Common myeloid progenitor, CD34-positive (primary cell): Measurements from ENCODE around the gene IFI35.
A peak's percentile ranks its signal among the peaks of the same experiment; 100 is the strongest.

Experiments used
- CTCF ChIA-PET: fragments of 350-600 bp; sonication (Branson Sonifier 250); formaldehyde crosslinking; loops from one replicate; lab custom pipeline; 2021; ENCODE audit warnings: antibody characterized with exemption; lab: Charles Lee
- POLR2A ChIA-PET: fragments of 350-600 bp; sonication (Branson Sonifier 250); formaldehyde crosslinking; loops from one replicate; lab custom pipeline; 2021; ENCODE audit warnings: antibody characterized with exemption; lab: Charles Lee
- DNase-seq, 3 donors: peaks; one replicate each; pipeline versions ENCODE4 v3.0.0 to v3.0.0-alpha.2; 2013
- H3K27ac ChIP-seq, 2 experiments: 1 replicate in 1 of 2; 2 replicates in 1 of 2; pipeline ENCODE4 v1.7.0; 2013; ENCODE audit warnings: inconsistent platforms in 2 of 2, low read length in 2 of 2, mild to moderate bottlenecking in 2 of 2, low read depth in 1 of 2, moderate library complexity in 1 of 2; ENCODE audit not compliant: severe bottlenecking in 2 of 2, insufficient read depth in 1 of 2, poor library complexity in 1 of 2
- H3K27me3 ChIP-seq, 5 experiments: replicated peaks in 2 of 5; 1 replicate in 3 of 5; 2 replicates in 2 of 5; pipeline versions ENCODE4 v1.6.1 to v1.7.0; 2013; ENCODE audit warnings: low read length in 4 of 5, mild to moderate bottlenecking in 2 of 5, moderate library complexity in 2 of 5, inconsistent platforms in 1 of 5; ENCODE audit not compliant: insufficient read depth in 5 of 5, control insufficient read depth in 4 of 5
- H3K36me3 ChIP-seq, 4 experiments: 1 replicate in 2 of 4; 2 replicates in 2 of 4; pipeline versions ENCODE4 v1.6.1 to v1.7.0; 2013; ENCODE audit warnings: low read length in 3 of 4, control low read depth in 1 of 4, mild to moderate bottlenecking in 1 of 4; ENCODE audit not compliant: control insufficient read depth in 4 of 4, insufficient read depth in 4 of 4
- H3K4me1 ChIP-seq, 4 experiments: 1 replicate in 3 of 4; 2 replicates in 1 of 4; pipeline versions ENCODE4 v1.6.1 to v1.7.1; 2013; ENCODE audit warnings: low read length in 3 of 4, mild to moderate bottlenecking in 3 of 4, control low read depth in 1 of 4, inconsistent platforms in 1 of 4, moderate library complexity in 1 of 4; ENCODE audit not compliant: control insufficient read depth in 4 of 4, insufficient read depth in 4 of 4; ENCODE audit errors: control extremely low read depth in 1 of 4
- H3K4me3 ChIP-seq, 7 experiments: 1 replicate in 4 of 7; 2 replicates in 3 of 7; pipeline versions ENCODE4 v1.5.1 to v1.7.0; 2013; ENCODE audit warnings: mild to moderate bottlenecking in 7 of 7, low read length in 6 of 7, moderate library complexity in 6 of 7, inconsistent platforms in 2 of 7, low read depth in 2 of 7, control low read depth in 1 of 7; ENCODE audit not compliant: insufficient read depth in 4 of 7, control insufficient read depth in 1 of 7; ENCODE audit errors: extremely low read depth in 1 of 7
- H3K9me3 ChIP-seq, 5 experiments: 1 replicate in 4 of 5; 2 replicates in 1 of 5; pipeline versions ENCODE4 v1.6.1 to v1.7.1; 2013; ENCODE audit warnings: low read length in 4 of 5, mild to moderate bottlenecking in 2 of 5, inconsistent platforms in 1 of 5, low read depth in 1 of 5, moderate library complexity in 1 of 5; ENCODE audit not compliant: control insufficient read depth in 4 of 5, insufficient read depth in 2 of 5; ENCODE audit errors: control extremely low read depth in 1 of 5
- WGBS: methylation state at CpG from one replicate; pipeline ENCODE4 v1.1.5; 2013; ENCODE audit not compliant: insufficient coverage; 5-methylcytosine and 5-hydroxymethylcytosine counted together

Gene IFI35

DNA sequence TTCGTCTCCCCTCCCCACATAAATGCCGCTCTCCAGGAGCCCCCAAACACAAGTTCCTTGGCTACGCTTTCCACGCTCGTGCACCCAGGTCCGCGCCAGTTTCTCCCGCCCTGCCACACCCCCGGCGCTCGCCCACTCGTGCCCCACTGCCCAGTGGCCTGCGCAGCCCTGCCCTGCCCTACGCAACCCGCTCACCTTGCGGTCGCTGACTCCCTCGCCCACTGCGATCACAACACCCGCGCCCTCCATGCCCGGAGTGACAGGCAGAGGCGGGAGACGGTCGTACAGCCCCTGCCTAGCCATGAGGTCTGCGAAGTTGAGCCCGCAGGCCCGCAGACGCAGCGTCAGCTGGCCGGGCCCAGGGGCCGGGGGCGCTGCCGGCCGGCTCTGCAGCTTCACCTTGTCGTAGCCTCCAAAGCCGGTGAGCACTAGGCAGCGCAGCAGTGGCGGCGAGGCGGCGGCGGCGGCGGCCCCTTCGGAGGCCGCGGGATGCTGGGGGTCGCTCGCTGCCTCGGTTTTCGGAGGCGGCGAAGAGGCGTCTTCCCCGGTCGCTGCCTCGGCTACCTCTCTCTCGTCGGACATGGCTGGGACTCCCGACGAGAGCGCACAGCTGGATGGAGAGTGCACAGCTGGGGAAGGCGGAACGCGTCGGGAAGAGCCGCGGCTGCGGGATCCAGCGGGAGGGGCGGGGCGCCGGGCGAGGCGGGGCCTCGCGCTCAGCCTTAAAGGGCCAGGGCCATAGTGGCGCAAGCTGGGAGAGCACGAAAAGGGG is 15.3 kb downstream of the IFI35 start, which contains the start of gene VAT1:
TSS of gene VAT1 (minus strand) at position 645 of the 772 bp plus-strand sequence. CDS start at position 582, 63 bp downstream.
- peak within 1 kb of the TSS in 1 of 2 experiments; percentile 54 for H3K27ac ChIP-seq
- H3K4me1 ChIP-seq, result peaks cover 5 to 62% (median 50%) of the 10 kb centered on the region in 4 experiments
- no peaks in the 10 kb centered on the region for H3K9me3 ChIP-seq
- ChIA-PET CTCF (interaction anchor here (0.6 to 1.8 kb wide), 4 partner anchors 9 to 67 kb away, joined by 3 to 6 read pairs (median 4); partner anchors contain the start of gene IFI35), POLR2A (interaction anchor here (0.6 kb wide), 1 partner anchor 206 kb away, joined by 5 read pairs; no protein-coding TSS in a partner anchor)
- H3K36me3 ChIP-seq, result peaks cover 0 to 10% (median 3%) of the 10 kb centered on the region in 4 experiments
- DNase-seq, result peak; percentile 52 to 65 (median 57)
- peaks cover 0 to 3% (median 0%) of the 10 kb centered on the region in 5 experiments for H3K27me3 ChIP-seq
- WGBS, result 0% methylated on average over 70 of the region's 80 CpGs
- peak within 1 kb of the TSS; percentile 81 to 95 (median 87) for H3K4me3 ChIP-seq

DNA sequence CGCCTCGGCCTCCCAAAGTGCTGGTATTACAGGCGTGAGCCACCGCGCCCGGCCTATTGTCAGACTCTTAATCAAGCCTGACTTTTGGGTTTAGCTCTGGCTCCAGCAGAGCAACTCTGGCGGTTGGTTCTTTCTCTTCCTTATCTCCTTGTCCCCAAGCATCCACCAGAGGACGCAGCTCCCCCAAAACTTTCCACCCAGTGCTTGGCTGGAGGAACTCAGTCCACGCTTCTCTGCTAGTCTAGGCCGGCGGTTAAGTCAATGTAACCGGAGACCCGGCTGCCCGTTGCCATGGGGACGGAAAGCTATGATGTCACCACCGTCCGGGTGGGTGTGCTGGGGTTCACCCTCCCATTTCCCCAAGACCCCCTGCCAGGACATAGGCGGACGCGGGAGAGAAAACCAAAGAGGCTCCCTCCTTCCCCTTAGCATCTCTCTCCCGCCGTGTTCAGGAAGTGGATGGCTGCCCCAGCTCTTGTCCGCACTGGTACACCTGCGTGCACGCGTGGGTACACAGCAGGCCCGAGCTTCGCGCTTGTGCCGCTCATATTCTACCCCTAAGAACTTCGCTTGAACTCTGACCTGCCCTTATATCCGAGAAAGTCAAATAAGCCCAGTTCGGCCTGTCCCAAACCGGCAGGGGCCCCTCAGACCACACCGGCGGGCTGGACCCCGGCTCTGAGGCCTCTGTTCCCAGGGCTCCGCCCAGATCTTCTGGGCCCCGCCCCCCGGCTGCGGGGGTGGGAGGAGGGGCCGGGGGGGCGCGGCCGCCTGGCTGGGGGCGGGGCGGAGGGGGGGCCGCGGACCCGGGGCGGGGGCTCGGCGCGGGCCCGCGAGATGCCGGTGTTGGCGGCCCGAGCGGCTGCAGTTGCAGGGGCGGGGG is 18.1 kb downstream of the IFI35 start, which contains the start of gene RND2:
TSS of gene RND2 (plus strand) at position 825 of the 883 bp plus-strand sequence. CDS start 117 bp downstream, outside the sequence.
- no peaks in the 10 kb centered on the region for H3K9me3 ChIP-seq
- ChIA-PET CTCF (interaction anchor here (0.6 to 1.9 kb wide), 15 partner anchors 15 to 314 kb away, joined by 3 to 10 read pairs (median 3); partner anchors contain the start of genes IFI35, RPL27 and TMEM106A), POLR2A (interaction anchor here (0.6 to 1.0 kb wide), 5 partner anchors 19 to 336 kb away, joined by 3 to 6 read pairs (median 3); partner anchors contain the start of gene NBR1)
- peaks cover 0 to 3% (median 0%) of the 10 kb centered on the region in 5 experiments for H3K27me3 ChIP-seq
- H3K4me3 ChIP-seq, result peak within 1 kb of the TSS; percentile 37 to 88 (median 73)
- no peaks in the 10 kb centered on the region for H3K36me3 ChIP-seq
- DNase-seq, result peak; percentile 93 to 97 (median 97)
- H3K27ac ChIP-seq, result peak within 1 kb of the TSS in 1 of 2 experiments; percentile 70
- under 1% methylated on average over 43 of the region's 61 CpGs for WGBS
- H3K4me1 ChIP-seq, result peaks cover 3 to 41% (median 32%) of the 10 kb centered on the region in 4 experiments

DNA sequence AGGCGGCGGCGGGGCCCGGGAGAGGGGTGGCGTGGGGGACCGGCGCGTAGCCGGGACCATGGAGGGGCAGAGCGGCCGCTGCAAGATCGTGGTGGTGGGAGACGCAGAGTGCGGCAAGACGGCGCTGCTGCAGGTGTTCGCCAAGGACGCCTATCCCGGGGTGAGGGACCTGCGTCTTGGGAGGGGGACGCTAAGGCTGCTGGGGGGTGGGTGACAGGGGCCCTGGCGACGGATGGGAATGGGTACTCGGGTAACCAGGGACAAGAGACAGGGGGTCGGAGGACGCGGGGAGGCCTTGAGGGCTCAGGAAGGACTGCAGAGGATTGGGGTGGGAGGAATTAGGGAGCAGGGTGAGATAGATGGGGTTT is 18.7 kb downstream of the IFI35 start:
- Histone ChIP-seq H3K27me3 (peaks cover 0 to 3% (median 0%) of the 10 kb centered on the region in 5 experiments), H3K36me3 (no peaks in the 10 kb centered on the region), H3K9me3 (no peaks in the 10 kb centered on the region), H3K27ac (no peak overlapping the region), H3K4me3 (peak overlapping the region in 3 of 7 experiments; percentile 5 to 88 (median 60)), H3K4me1 (peaks cover 0 to 35% (median 26%) of the 10 kb centered on the region in 4 experiments)
- no peak for DNase-seq
- WGBS, result 12% methylated on average over 25 of the region's 27 CpGs
- POLR2A ChIA-PET, result no interaction called here
- CTCF ChIA-PET, result interaction anchor here (1.5 to 1.9 kb wide), 3 partner anchors 19 to 33 kb away, joined by 3 to 10 read pairs (median 4); partner anchors contain the start of gene IFI35

DNA sequence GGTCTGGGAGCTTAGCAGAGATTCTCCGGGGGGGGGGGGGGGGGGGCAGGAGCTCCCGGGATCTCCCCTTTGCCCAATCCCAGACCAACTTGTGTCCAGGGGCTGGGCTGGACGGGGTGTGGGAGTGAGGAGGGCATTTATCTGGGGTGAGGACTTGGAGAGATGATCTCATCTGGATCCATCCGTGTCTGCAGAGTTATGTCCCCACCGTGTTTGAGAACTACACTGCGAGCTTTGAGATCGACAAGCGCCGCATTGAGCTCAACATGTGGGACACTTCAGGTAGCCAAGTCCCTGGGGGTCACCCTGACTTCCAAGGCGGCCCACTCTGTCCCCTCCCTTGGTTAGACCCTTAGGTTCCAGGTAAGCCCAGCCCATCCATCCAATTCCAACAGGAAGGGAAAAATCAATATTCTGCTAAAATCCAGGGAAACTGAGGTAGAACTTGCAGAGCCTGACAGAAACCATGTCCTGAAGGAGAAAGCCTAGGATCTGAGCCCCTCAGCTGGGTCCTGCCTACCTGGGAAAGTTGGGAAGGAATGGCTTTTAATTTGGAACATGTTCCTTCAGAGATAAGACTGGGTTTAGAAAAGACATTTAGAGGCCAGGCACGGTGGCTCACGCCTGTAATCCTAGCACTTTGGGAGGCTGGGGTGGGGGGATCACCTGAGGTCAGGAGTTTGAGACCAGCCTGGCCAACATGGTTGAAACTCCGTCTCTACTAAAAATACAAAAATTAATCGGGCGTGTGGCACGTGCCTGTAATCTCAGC is 19.4 kb downstream of the IFI35 start:
- H3K4me3 ChIP-seq, result no peak overlapping the region
- H3K36me3 ChIP-seq, result no peaks in the 10 kb centered on the region
- H3K27ac ChIP-seq, result no peak overlapping the region
- peak in 1 of 3 donors; percentile 13 for DNase-seq
- CTCF ChIA-PET, result interaction anchor here (0.8 to 1.5 kb wide), 3 partner anchors 10 to 143 kb away, joined by 3 to 4 read pairs (median 3); no protein-coding TSS in a partner anchor
- peaks cover 0 to 29% (median 22%) of the 10 kb centered on the region in 4 experiments for H3K4me1 ChIP-seq
- peaks cover 0 to 3% (median 0%) of the 10 kb centered on the region in 5 experiments for H3K27me3 ChIP-seq
- WGBS, result 91% methylated on average over 14 of the region's 16 CpGs
- no peaks in the 10 kb centered on the region for H3K9me3 ChIP-seq
- POLR2A ChIA-PET, result interaction anchor here (1.1 kb wide), 1 partner anchor 14 kb away, joined by 3 read pairs; no protein-coding TSS in a partner anchor

DNA sequence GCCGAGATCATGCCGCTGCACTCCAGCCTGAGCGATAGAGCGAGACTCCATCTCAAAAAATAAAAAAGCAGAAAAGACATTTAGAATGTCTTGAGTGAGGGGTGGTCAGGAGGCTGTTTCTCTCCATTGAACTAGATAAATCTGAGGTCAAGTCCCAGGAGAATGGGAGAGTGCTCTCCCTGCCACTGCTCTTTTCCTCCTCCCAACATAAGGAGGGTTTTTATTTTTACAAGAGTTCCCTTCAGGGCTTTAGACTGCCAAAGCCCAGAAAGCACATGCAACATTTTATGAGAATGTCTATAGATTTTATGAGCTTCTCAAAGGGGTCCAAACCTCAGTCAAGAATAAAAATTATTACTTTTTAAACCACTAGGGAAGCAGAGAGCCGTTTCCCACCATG is 20.0 kb downstream of the IFI35 start:
- Histone ChIP-seq H3K4me1 (peaks cover 0 to 25% (median 17%) of the 10 kb centered on the region in 4 experiments), H3K36me3 (no peaks in the 10 kb centered on the region), H3K27me3 (peaks cover 0 to 3% (median 0%) of the 10 kb centered on the region in 5 experiments), H3K4me3 (no peak overlapping the region), H3K27ac (no peak overlapping the region), H3K9me3 (no peaks in the 10 kb centered on the region)
- peak in 2 of 3 donors; percentile 30 to 32 for DNase-seq
- WGBS, result 96% methylated on average over 4 of the region's 5 CpGs
- ChIA-PET CTCF (interaction anchor here (1.0 to 1.5 kb wide), 2 partner anchors 9 to 29 kb away, joined by 3 to 4 read pairs; no protein-coding TSS in a partner anchor), POLR2A (interaction anchor here (1.1 kb wide), 1 partner anchor 14 kb away, joined by 3 read pairs; no protein-coding TSS in a partner anchor)
